HG02884 (cell line): ENCODE data around the gene ASTN2.

Source experiments
- ATAC-seq: cut with Tn5 transposase; IDR thresholded peaks from one replicate; pipeline ENCODE4 v1.9.1; 2021; ENCODE audit warnings: mild to moderate bottlenecking, moderate library complexity; ENCODE audit not compliant: unreplicated experiment

ASTN2 gene

DNA sequence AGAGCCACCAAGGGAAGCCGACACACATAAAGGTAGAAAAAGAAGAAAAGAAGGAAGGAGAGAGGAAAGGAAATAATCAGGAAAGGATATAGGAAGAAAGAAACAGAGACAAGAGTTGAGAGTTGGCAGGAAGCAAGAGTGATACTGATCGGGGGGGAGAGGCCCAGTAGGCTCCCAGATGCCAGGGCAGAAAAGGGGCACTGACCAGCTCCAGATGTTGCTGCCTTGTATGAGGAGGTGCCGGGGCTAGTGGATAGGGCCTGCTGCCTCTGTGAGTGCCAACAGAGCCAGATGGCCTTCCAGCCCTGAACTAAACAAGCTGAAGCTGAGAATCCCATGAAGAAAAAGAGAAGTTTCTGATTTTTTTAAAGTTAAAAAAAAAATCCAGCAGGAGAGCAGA lies 809.8 kb downstream of the ASTN2 start:
- ATAC-seq, result no peak

DNA sequence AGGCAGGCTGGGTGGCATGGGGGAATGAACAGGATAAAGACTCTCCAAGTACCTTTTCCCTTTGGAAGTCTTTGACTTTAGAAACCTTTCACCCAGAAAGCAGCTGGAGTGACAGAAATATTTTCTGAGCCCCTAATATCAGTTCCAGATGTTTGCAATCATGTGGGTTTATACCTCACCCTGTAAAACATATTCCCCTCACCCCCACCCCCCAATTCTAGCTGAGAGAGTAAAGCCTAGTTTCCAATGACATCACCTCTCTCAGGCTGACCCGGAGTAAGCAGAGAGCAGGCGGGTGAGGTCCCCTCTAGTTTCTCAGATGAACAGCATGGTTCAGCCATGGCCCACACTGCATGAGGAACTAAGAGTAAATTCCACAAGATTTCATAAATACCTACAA lies 810.6 kb downstream of the ASTN2 start:
- no peak for ATAC-seq

DNA sequence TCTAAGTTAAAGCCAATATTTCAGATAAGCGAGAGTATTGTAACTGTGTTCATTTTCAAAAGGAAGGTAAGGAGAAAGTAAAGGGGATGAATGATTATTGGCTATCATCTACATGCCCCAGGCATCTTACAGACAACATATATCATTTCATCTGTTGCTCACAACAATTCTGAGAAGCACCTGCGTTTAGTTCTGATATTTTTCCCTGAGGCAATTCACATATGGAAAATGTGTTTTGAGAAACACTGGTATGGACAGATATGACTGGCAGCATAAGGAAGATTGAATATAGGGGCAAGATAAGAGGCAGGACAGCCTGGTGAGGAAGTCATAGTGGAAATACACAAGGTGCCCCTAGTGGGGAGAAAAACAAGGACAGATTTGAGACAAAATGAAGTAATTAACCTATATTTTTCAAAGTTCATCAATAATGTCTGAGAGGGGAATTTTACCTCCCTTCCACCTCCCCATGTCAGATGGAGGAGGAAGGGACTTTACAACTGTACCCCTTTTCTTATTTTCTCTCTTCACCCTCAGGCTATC lies 815.4 kb downstream of the ASTN2 start:
- ATAC-seq, result no peak

DNA sequence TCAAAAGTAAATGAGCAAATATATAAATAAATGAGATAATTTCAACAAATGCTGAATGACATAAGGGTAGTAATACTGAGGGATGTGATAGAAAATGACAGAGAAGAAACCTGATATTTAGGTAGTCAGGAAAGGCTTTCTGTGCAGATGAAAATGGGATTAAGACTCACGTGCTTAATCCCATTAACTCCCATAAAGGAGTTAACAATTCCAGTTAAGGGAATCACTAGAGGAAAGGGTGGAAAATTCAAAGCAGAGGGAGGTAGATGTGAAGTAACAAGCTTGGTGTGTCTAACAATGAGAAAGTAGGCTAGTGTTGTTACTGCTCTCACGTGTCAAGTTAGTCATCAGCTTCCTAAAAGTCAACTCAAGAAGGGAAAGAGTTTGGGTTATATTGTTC lies 818.2 kb downstream of the ASTN2 start:
- no peak for ATAC-seq

DNA sequence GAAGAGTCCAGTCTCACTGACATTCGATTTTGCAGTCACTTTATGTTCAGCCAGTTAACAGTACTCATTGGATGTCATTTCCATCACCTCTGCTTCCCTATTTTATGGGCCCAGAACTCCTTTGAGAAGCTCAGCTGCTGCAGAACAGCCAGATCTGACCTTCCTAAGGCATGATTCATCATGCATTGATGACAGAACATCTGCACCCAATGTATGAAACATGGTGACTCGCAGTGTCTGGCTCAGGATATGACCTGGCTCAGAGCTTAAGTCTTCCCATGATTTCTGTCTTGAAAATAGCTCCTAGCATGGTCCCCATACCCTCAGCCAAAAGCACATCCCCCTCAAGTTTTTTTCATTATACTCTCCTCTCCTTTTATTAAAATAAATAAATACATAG lies 820.3 kb downstream of the ASTN2 start:
- ATAC-seq, result no peak

DNA sequence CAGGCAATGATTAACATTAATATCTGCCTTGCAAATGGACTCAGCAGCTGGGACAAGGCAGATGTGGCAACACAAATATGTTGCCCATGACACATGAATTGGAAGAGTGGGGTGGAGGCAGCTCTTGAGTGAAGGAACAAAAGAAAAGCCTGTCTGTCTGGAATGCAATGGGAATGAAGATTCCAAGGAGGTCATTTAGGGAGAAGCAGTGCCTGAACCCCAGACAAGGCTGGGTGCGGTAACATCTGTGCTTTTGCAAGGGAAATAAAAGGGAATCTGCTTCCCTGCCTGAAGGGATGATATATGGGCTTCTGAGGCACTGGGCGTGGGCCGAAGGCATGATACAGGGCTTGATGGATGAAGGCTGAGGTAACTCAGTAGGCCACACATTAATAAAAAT lies 821.9 kb downstream of the ASTN2 start:
- ATAC-seq, result no peak

DNA sequence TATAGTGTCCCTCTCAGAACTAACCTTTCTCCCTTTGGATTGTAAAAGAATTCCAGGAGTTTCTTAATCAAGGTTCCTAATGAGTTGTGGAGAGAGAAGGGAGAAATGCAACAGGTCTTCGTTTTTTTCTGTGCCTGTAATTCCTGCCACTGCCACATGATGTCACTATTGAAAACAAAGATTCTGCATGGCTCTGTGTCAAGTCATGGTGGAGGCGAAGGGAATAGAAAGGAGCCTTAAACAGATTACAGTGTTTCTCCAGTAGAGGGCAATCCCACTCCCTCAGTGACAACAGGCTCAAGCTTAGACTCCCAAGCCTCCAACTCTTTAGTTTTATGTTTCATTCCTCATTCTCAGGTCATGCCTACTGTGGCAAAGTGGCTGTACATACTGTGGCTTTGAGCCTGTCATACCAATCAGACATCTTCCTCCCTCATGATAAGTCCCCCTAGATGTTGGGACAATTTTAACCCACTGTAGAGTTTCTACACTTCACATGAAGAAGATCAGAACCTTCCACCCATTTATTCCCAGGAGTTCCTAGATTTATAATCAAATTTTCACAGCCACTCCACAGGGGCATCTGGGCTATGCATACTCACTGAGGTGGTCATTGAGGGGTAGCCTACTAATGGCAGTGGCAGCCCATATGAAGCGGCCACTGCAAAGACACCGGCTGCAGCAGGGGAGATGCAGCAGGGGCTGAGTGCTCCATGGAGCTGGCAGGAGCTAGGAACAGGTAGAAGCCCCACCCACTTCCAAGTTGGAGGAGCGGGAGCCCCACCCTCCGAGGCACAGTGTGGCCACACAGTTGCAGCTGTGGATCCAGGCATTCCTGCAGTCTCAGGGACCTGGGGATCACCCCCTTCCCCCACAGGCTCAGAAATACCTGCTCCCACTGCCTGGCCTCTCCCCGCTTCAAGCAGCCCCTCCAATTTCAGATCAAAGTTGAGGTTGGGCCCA lies 825.2 kb downstream of the ASTN2 start:
- ATAC-seq, result no peak

DNA sequence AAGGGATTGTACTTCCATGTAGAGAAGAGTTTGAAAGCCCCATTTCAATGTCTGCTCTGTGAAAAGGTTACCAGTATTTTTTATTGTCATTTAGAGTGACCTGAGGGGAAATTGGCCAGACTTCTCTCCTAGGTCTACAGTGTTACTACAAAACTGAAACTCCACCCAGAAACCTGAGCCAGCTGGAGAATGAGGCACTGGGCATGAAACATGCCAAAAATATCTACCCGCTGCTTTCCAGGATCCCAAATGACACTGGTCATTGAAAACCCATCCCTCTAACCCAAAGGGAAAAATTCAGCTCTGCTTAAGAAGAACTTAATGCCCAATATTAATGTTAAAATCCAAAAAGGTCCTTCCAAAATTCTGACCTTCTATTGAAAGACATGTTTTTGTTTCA lies 826.9 kb downstream of the ASTN2 start:
- no peak for ATAC-seq

DNA sequence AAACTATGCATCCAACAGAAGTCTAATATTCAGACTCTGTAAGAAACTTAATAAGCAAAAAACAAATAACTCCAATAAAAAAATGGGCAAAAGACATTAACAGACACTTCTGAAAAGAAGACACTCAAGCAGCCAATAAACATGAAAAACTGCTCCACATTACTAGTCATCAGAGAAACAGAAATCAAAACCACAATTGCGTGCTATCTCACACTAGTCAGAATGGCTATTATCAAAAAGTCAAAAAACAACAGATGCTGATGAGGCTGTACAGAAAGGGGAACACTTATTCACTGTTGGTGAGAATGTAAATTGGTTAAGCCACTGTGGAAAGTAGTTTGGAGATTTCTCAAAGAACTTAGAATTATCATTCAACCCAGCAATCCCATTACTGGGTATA lies 829.0 kb downstream of the ASTN2 start:
- ATAC-seq, result no peak

DNA sequence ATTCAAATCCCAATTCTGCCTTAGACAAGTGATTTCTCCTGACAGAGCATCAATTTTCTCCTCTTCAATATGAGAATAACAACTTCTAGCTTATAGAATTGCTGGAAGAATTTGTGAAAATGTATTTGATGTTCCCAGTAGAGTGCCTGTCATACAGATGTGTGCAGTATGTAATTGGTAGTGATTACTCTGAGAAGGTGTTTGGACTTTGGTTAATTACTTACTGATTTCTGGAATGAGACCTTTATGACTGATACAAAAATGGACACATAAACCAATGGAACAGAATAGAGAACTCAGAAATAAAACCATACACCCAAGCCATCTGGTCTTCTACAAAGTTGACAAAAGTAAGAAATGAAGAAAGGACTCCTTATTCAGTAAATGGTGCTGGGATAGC lies 829.7 kb downstream of the ASTN2 start:
- ATAC-seq, result no peak

DNA sequence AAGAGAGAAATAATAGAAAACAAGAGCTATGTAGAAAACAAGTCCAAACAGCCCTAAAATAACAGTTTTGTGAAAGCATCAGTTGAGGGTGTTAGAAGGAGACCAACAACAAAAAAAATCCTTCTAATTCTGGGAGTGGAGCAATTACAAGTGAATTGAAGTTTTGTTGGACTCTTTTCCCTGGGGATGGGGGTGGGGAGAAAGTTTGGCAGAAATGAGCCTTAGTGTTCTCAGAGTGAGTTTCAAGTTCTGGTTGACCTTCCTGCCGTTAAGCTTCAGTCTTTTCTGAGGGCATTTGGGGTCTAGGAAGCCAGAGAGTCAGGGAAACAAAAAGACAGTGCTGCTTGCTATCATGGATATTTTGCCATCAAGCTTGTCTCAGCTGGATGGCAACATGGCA lies 834.0 kb downstream of the ASTN2 start:
- ATAC-seq, result no peak

DNA sequence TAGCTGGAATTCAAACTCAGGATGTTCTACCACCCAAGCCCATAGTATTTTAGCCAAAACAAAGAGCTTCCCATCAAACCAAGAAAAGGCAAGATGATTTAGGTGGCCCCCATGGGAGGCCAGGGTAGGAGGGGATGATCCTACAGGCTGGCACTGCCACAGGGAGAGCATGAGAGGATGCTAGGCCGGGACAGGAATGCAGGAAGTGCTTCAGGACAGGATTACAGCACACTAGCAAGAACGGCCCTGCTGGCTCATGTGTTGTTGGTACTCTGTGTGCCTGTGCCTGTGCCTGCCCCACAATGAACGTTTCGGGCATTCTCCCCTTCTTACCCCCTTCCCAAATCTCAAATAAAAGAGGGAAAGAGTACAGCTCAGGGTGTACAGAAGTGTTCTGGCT lies 838.5 kb downstream of the ASTN2 start:
- no peak for ATAC-seq

DNA sequence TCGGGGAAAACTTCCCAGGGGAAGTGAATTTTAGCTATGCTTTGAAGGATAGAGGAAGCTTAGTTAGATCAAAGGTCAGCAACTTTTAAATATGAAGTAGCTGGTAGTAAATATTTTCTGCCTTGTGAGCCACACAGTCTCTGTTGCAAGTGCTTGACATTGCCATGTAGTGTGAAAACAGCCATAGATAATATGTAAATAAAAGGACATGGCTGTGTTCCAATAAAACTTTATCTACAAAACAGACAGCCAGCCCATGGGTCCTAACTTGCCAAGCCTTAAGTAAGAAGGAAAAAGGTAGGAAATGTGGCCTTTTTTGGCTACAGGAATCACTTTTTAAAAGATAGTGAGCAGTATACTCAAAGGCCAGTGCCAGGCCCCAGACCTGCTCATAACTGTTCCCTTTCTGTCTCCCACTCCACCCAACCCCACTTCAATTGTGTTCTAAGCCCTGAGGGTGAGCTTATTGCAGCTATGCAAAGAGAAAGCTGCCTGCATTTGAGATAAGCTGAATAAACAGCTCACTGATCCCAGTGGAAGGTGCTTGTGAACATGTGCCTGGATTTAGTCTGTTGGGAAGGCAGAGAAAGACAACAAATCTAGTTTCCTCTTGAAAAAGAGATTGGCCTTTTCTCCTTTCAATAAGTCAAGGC lies 840.7 kb downstream of the ASTN2 start:
- ATAC-seq, result no peak

DNA sequence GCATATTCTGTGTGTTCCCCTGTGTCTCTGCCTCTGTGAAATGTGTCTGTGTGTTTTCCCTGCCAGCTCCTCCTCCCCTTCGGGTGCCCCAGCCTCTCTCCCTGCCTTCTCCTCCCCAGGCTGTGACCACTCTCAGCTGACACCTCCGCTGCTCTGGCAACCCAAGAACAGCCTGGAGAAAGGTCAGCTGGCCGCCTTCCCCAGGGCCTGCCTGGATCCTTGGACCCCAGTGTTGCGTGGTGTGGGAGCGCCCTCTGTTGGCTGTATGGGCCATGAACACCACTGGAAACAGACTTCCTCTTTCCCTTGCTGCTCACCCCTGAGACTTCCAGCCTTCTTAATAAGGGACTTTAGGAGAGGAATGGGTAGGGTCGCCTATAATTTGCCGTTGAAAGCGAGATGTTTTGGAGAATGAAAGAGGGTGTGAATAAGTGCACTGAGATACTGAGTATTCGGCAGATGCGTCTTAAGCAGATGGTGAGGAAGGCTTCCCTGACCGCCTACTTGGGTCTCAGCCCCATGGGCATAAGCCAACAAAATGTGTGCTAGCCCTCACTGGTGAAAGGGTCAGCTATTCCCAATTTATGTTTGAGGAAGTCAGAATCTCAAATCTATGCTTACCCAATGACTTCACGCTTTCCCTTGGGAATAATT lies 842.6 kb downstream of the ASTN2 start:
- no peak for ATAC-seq

DNA sequence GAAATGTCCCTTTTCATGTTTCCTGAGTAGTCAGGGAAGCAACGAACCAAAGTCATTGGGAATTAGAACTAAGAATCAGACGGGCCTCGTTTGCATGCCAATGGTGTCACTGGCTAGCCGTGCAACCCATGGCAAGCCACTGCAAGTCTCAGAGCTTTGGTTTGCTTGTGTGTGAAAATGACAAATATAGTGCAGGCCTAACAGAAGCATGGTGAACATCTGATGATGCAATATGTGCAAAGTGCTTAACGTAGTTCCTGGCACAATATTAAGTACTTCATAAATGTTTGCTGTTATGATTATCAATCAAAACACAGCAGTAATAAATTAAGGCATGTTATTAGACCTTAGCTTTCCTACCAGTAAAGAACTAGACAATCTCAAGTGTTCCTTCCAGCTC lies 845.7 kb downstream of the ASTN2 start:
- ATAC-seq, result no peak

DNA sequence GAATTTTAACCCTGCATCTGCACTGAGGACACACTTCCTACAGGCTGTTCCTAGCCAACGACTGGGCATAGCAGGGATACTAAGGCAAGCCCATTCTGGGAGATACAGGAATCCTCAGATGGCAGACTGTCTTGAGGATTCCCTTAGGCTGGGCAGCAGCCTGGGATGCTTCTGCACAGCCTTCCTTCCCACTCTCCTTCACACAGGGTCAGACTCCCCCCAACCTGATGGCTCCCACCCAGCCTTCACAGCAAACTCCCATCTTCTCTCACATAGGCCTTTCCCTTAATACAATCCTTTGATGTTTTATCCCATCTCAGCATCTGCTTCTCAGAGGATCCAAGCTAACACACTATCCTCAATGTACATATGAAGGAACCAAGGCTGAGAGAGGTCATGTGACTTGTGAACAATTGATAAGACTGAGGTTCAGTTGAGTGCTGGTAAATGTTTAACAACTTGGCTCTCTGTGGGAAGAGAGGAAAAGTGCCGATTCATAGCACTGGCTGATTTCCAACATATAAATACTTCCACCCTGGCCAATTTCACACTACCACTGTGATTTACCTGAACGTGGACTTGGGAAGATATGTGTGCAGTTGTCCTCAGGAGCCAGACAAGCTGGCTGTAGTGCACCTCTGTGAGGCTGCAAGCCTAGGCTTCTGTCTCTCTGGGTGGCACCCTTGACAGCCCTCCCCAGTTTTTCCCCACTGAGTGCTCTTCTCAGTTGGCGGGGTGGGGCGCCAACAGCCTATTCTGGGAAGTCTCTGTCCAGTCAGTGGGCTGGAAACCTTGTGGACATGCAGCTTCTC lies 848.0 kb downstream of the ASTN2 start:
- ATAC-seq, result no peak

DNA sequence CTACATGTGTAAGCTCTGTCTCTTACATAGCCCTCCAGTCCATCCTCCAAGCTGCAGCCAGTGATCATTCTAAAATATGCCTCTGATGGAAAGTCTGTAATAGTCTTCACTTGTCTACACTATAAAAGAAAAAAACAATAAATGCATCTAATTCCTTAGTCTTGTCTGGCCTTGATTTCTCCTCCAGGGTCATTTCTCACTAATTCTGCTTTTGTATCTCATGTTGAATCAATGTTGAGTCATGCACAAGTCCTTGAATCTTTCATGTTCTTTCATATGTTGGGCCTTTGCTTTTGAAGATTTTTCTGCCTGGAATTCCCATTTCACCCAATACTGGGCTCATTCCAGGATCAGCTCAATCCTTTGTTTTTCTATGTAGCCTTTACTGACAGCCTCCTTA lies 848.9 kb downstream of the ASTN2 start:
- no peak for ATAC-seq

DNA sequence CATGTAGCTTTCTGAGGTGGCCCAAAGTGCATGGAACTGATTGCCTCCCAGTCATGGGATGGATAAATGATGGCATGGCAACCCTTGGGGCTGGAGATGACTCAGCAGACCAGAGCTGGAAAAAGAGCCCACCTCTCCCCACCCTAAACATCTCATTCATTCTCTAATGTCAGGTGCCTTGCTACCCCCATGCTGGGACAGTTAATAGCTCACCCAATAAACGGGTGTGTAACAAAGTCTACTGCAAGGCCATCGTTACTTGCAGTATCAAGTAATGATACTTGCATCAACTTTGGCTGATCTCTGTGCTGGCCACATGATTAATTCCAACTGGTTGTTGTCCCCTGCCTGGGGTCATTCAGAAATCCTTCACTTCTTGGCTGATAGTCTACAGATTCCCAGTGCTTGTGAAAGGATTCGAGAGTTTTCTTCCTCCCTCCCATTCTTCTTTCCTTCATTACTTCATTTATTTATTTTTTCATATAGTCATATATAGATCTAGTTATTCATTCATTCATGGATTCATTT lies 850.5 kb downstream of the ASTN2 start:
- no peak for ATAC-seq

DNA sequence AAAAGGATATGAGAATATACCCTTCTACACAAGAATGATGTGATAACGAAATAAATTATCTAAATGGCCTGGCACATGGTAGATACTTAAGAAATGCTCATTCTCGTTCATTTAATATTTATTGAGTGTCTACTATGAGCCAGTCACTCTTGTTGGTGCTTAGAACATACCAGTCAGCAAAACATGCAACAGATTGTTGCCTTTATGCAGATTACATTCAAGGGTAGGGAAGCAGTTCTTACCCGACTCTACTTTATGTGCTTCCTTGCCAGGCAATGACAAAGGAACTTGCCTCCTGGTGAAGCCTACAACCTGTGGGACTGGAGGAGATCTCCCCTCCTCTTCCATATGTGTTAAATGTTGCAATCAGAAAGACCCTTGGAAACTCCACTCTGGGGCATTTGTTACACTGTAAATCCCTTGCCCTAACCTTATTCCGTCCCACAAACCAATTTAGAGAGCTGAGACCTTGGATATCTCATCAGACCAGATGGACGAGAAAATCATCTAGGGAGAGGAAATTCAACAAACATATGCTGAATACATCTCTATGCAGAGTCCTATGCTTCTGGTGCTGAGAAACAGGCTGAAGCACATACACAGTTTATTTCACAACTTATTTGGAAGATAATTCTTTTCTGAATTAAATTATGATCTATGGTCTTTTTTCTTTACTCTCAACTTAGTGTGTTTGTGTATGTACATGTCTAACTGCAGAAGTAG lies 855.9 kb downstream of the ASTN2 start:
- no peak for ATAC-seq

DNA sequence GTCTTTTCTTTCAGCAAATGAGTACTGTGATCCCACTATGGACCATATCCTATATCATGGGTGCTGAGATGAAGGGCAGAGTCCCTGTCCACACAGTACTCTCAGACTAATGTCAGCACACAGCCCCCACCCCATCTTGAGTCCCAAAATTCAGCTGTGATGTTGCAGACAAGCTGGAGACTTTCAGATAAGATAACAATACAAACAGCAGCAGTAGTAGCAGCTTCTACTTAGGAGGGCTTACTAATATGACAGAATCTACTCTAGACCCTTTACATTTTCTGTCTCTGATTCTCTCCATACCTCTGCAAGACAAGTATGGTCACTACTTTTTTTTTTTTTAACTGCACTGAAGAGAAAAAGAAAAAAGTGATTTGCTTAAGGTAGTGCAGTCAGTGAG lies 856.8 kb downstream of the ASTN2 start:
- ATAC-seq, result no peak
